Spleen (tissue), 11 donors: ENCODE measurements around the gene CCNL2. TPM values are rescaled to one million over a fixed set of nuclear protein-coding genes. Genes with fewer than 3 reads are reported as not detected.

ENCODE experiments used
- DNase-seq: peaks from one replicate; pipeline ENCODE4 v3.0.0-alpha.2; 2020
- H3K27ac ChIP-seq, 8 donors: fragments of 200-600 bp; sonication (generic) in 7 of 8; 1 replicate in 4 of 8; 2 replicates in 4 of 8; pipeline versions ENCODE4 v1.5.0 to v1.8.0; 2016 to 2021; ENCODE audit warnings: inconsistent platforms in 4 of 8, mild to moderate bottlenecking in 4 of 8, moderate library complexity in 1 of 8
- H3K27me3 ChIP-seq, 7 donors: fragments of 200-600 bp; sonication (generic) in 6 of 7; replicated peaks in 1 of 7; 1 replicate in 4 of 7; 2 replicates in 3 of 7; pipeline versions ENCODE4 v1.5.0 to v1.8.0; 2016 to 2021; ENCODE audit warnings: inconsistent platforms in 3 of 7, mild to moderate bottlenecking in 1 of 7
- H3K36me3 ChIP-seq, 6 donors: fragments of 200-600 bp; sonication (generic) in 5 of 6; 1 replicate in 4 of 6; 2 replicates in 2 of 6; pipeline versions ENCODE4 v1.5.0 to v1.8.0; 2016 to 2021; ENCODE audit warnings: inconsistent platforms in 2 of 6
- H3K4me1 ChIP-seq, 6 donors: fragments of 200-600 bp; sonication (generic) in 5 of 6; 1 replicate in 3 of 6; 2 replicates in 3 of 6; pipeline versions ENCODE4 v1.5.0 to v1.8.0; 2016 to 2021; ENCODE audit warnings: inconsistent platforms in 3 of 6
- H3K4me3 ChIP-seq, 8 donors: fragments of 200-600 bp; sonication (generic) in 7 of 8; 1 replicate in 4 of 8; 2 replicates in 4 of 8; pipeline versions ENCODE4 v1.5.0 to v1.8.0; 2016 to 2021; ENCODE audit warnings: inconsistent platforms in 4 of 8, mild to moderate bottlenecking in 4 of 8, moderate library complexity in 2 of 8
- H3K9me3 ChIP-seq, 8 donors: fragments of 200-600 bp; sonication (generic) in 7 of 8; 1 replicate in 4 of 8; 2 replicates in 4 of 8; pipeline versions ENCODE4 v1.5.0 to v1.8.0; 2016 to 2021; ENCODE audit warnings: inconsistent platforms in 4 of 8
- POLR2A ChIP-seq, 3 donors: fragments of 450-650 bp; IDR thresholded peaks; one replicate each; pipeline ENCODE4 v1.5.1; 2017; ENCODE audit warnings: antibody characterized with exemption in 3 of 3, mild to moderate bottlenecking in 1 of 3
- POLR2AphosphoS5 ChIP-seq, 3 donors: sonication (generic); formaldehyde crosslinking; IDR thresholded peaks; one replicate each; pipeline ENCODE4 v1.5.1; 2017; ENCODE audit warnings: antibody characterized with exemption in 3 of 3
- WGBS, 5 donors: extraction: QIAGEN DNeasy Blood & Tissue Kit in 3 of 5; methylation state at CpG; one replicate each; pipeline versions ENCODE4 v1.1.5 to v1.1.7; 2013 to 2018; 5-methylcytosine and 5-hydroxymethylcytosine counted together
- intact Hi-C: fragments of 100-400 bp; cut with DNase I; formaldehyde crosslinking; loops from one replicate; pipeline ENCODE4 v1.15.0; 2023; ENCODE audit warnings: low total_unique reads
- polyA plus RNA-seq, 3 donors: library from polyadenylated mRNA; stranded (reverse); fragments of 200-250 nt; gene quantifications; one replicate each; pipeline ENCODE4 v1.2.1, GENCODE V29; 2013
- total RNA-seq, 7 donors: library from RNA; depleted of rRNA in 3 of 7; stranded (reverse); fragments of >200 nt in 3 of 7; fragmentation: NEBNext Ultra II Directional in 4 of 7; extraction: Animal tissue kit (Norgen Biotek cat#: 25700) in 4 of 7; gene quantifications; one replicate each; pipeline versions ENCODE4 v1.1.0 to v1.2.1, GENCODE V29; 2016 to 2021
- TF ChIP-seq, protein P1 (sequence below), 11 experiments: fragments of 200-600 bp in 7 of 11; fragments of 450-650 bp in 4 of 11; sonication (generic) in 4 of 11; IDR thresholded peaks in 8 of 11; conservative IDR thresholded peaks in 3 of 11; 1 replicate in 7 of 11; 2 replicates in 4 of 11; pipeline versions ENCODE4 v1.4.0 to v1.8.0; 2016 to 2021; ENCODE audit warnings: antibody characterized with exemption in 11 of 11, inconsistent platforms in 4 of 11, mild to moderate bottlenecking in 1 of 11
- donor health status: healthy with polysubstance abuse.
- donor health status: DM: no; HTN: no; CAD: no; lungs with moderate emphysema.
- donor health status: DM: no; HTN: no; CAD: no.
- donor health status: Bipolar disorder and iron deficiency.
- donor health status: healthy.
- donor health status: DM: no; HTN: no; CAD: no.
- donor health status: DM: yes; HTN: yes; CAD: no.

Gene CCNL2
- total and polyA plus RNA-seq, 10 donors = 111 to 299 (median 204) TPM

DNA sequence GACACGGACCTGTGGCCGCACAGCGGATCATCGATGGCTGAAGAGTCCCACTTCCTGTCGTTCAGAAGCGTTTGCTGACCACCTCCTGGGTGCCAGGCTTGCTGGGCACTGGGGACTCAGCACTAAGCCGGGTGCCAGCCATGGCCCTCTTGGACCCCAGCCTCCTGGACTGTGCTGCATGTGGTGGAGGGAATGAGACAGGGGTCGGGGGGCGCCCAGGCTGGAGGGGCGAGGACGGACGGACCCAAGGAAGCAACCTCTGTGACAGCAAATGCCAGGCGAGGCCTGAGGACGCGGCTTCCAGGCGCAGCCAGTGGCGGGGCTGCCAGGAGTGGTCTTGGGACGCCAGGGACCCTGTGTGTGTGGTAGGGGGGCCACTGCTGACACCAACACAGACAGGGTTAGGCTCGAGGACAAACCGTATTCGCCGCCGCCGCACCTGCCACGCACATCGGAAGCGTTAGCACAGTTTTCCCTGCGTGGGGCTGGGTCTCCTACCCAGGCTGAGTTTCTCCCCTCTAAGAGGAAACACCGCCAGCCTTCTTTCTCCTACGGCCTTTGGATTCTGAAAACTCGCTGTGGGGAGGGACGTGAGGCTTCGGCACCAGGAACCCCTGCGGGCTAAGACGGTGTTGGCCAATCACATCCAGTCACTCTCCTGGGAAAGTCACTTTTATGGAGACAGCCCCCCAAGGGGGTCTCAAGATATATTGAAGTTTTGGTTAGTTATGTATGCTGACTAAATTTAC is 37.7 kb downstream of the CCNL2 start:
- peaks cover 0 to 51% (median 15%) of the 10 kb centered on the region in 6 donors for H3K4me1 ChIP-seq
- peaks cover 0 to 58% (median 33%) of the 10 kb centered on the region in 7 donors for H3K27me3 ChIP-seq
- intact Hi-C loops = no loop called here
- 65 to 75% (median 71%) methylated on average over 33 to 35 of the region's 35 CpGs for WGBS, 5 donors
- TF ChIP-seq POLR2A (IDR thresholded peaks at IDR 0.05) = no peak
- TF ChIP-seq, protein P1, sequence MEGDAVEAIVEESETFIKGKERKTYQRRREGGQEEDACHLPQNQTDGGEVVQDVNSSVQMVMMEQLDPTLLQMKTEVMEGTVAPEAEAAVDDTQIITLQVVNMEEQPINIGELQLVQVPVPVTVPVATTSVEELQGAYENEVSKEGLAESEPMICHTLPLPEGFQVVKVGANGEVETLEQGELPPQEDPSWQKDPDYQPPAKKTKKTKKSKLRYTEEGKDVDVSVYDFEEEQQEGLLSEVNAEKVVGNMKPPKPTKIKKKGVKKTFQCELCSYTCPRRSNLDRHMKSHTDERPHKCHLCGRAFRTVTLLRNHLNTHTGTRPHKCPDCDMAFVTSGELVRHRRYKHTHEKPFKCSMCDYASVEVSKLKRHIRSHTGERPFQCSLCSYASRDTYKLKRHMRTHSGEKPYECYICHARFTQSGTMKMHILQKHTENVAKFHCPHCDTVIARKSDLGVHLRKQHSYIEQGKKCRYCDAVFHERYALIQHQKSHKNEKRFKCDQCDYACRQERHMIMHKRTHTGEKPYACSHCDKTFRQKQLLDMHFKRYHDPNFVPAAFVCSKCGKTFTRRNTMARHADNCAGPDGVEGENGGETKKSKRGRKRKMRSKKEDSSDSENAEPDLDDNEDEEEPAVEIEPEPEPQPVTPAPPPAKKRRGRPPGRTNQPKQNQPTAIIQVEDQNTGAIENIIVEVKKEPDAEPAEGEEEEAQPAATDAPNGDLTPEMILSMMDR (IDR thresholded peaks at IDR 0.05 in 8 of 11, conservative IDR thresholded peaks at IDR 0.05 in 3 of 11) = no peak
- no peak for TF ChIP-seq POLR2AphosphoS5 (IDR thresholded peaks at IDR 0.05)
- H3K27ac ChIP-seq = peak overlapping the region in 5 of 8 donors; percentile 20 to 62 (median 46)
- no peaks in the 10 kb centered on the region for H3K36me3 ChIP-seq
- H3K4me3 ChIP-seq = no peak overlapping the region
- H3K9me3 ChIP-seq = no peaks in the 10 kb centered on the region
- DNase-seq = peak; percentile 69

DNA sequence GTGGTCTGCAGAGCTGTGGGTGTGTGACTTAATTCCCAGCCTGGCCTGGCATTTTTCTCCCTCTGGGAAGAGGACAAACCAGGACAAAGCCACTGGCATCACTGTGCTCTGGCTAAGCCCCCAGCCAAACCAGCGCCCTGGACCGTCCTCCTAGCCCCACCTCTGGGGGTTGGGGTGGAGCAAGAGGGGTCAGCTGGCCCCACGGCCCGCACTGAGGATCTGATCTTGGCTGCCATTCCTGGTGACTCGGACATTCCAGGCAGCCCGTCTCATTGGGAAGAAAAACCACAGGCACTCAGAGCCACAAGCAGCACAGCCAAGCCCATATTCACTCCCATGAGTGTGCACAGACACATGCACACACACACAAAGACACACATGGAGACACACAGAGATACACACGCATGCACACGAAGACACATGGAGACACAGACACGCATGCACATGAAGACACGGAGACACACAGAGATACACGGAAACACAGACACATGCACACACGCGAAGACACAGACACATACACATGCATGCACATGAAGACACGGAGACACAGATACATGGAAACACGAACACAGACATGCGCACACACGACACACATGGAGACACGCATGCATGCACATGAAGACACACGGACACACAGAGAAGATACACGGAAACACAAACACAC is 38.5 kb downstream of the CCNL2 start:
- no peak overlapping the region for H3K4me3 ChIP-seq
- 77 to 81% (median 78%) methylated on average over 18 to 20 of the region's 20 CpGs for WGBS, 5 donors
- intact Hi-C loops = no loop called here
- no peaks in the 10 kb centered on the region for H3K9me3 ChIP-seq
- peak; percentile 69 for DNase-seq
- H3K36me3 ChIP-seq = no peaks in the 10 kb centered on the region
- peaks cover 0 to 65% (median 35%) of the 10 kb centered on the region in 7 donors for H3K27me3 ChIP-seq
- H3K4me1 ChIP-seq = peaks cover 0 to 59% (median 15%) of the 10 kb centered on the region in 6 donors
- no peak for TF ChIP-seq POLR2A (IDR thresholded peaks at IDR 0.05)
- TF ChIP-seq POLR2AphosphoS5 (IDR thresholded peaks at IDR 0.05) = peak in 2 of 3 donors; percentile 44 to 65
- TF ChIP-seq, protein P1 (IDR thresholded peaks at IDR 0.05 in 8 of 11, conservative IDR thresholded peaks at IDR 0.05 in 3 of 11) = no peak
- peak overlapping the region in 6 of 8 donors; percentile 20 to 83 (median 76) for H3K27ac ChIP-seq

DNA sequence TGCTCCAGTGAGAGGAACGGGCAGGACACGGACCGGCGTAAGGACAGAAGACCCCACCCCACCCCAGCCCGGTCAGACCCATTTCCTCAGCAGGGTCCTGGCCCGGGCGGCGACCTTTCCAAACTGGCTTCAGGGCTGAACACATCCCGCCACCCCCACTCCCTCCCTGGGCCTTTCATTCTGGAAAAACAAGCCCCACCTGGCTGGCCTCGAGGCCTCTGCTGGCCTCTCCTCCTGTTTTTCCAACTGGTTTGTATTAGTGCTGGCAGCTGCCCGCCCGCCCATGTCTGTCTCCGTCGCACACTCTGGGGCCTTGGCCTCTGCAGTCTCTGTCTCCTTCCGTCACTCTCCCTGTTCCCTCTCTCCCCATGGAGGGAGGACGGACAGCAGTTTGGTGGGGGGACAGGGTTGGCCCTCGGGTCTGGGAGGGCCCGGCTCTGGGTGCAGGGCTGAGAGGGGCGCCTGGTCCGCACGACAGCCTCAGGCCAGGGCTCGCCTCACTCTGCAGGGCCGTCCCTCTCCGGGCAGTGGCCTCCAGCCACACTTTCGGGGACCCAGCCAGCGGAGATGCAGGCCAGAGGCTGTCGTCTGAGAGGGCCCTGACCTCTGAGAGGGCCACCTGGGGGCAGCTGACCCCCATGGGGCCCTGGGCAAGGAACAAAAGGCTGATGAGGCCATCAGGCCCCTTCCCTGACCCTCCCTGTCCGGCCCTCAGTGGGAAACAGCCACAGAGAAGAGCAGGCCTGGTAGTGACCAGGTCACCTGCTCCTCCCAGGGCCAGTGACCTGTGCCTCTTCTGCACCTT is 39.3 kb downstream of the CCNL2 start:
- 65 to 74% (median 68%) methylated on average over 25 to 28 of the region's 28 CpGs for WGBS, 5 donors

More for the DNA sequence above, 39.3 kb downstream of the CCNL2 start:
- DNase-seq = peak; percentile 68
- Histone ChIP-seq H3K27me3 (peaks cover 0 to 73% (median 43%) of the 10 kb centered on the region in 7 donors), H3K9me3 (no peaks in the 10 kb centered on the region), H3K27ac (peak overlapping the region in 6 of 8 donors; percentile 7 to 83 (median 76)), H3K4me1 (peaks cover 0 to 66% (median 23%) of the 10 kb centered on the region in 6 donors), H3K36me3 (peaks cover 0 to 4% (median 0%) of the 10 kb centered on the region in 6 donors), H3K4me3 (no peak overlapping the region)
- intact Hi-C loops = no loop called here
- TF ChIP-seq POLR2AphosphoS5 (IDR thresholded peaks at IDR 0.05) (no peak), POLR2A (IDR thresholded peaks at IDR 0.05) (no peak)
- TF ChIP-seq, protein P1 (IDR thresholded peaks at IDR 0.05 in 8 of 11, conservative IDR thresholded peaks at IDR 0.05 in 3 of 11) = no peak
